SK-N-SH (cell line): ENCODE results near the gene IL17D.

Source experiments
- CHD2 ChIP-seq: fragments of 150-350 bp; IDR thresholded peaks from 2 replicates; pipeline ENCODE4 v1.6.1; 2018; ENCODE audit warnings: low read length; ENCODE audit not compliant: partially characterized antibody
- CTCF ChIP-seq: fragments of 200-600 bp; sonication (generic); IDR thresholded peaks from 2 replicates; pipeline ENCODE4 v1.6.1; 2017; ENCODE audit warnings: antibody characterized with exemption, mild to moderate bottlenecking, moderate library complexity
- GATA2 ChIP-seq: sonication (generic); formaldehyde crosslinking; IDR thresholded peaks from 2 replicates; pipeline ENCODE4 v1.5.0; 2020; ENCODE audit warnings: mild to moderate bottlenecking, missing genetic modification reagents
- JUND ChIP-seq: IDR thresholded peaks from 2 replicates; pipeline ENCODE4 v1.4.0; 2012
- NFIC ChIP-seq: IDR thresholded peaks from 2 replicates; pipeline ENCODE4 v1.4.0; 2012; ENCODE audit warnings: borderline replicate concordance
- TAF1 ChIP-seq: IDR thresholded peaks from 2 replicates; pipeline ENCODE4 v1.6.1; 2012; ENCODE audit warnings: low read depth, mild to moderate bottlenecking, low read length, moderate library complexity, borderline replicate concordance
- TEAD4 ChIP-seq: IDR thresholded peaks from 2 replicates; pipeline ENCODE4 v1.4.0; 2012; ENCODE audit warnings: mild to moderate bottlenecking, borderline replicate concordance; ENCODE audit not compliant: insufficient read depth

- no peak for TF ChIP-seq NFIC
- no peak for TF ChIP-seq TAF1
- no peak for TF ChIP-seq CTCF
- TF ChIP-seq CHD2, result no peak
- no peak for TF ChIP-seq JUND
- TF ChIP-seq TEAD4, result no peak
- TF ChIP-seq GATA2 (CRISPR knock-in tag), result no peak
Observed at GRCh38 chr13:20679879-20680278, 23.6 kb upstream of the IL17D start.
